ENCODE results near the gene BSN.
A peak's percentile ranks its signal among the peaks of the same experiment; 100 is the strongest.

Gene BSN

GRCh38 chr3:49553692-49554632, at the start of gene BSN:
Gene BSN, plus strand, starts transcription at chr3:49554477. Its CDS starts 126 bp downstream, at chr3:49554603.
- peak; percentile 91 for DNase-seq

GRCh38 chr3:49506906-49507305, 47.4 kb upstream of the BSN start:
- DNase-seq = no peak

- DNase-seq = no peak
Observed at GRCh38 chr3:49509028-49509561, 45.2 kb upstream of the BSN start.

- DNase-seq = no peak
Observed at GRCh38 chr3:49511639-49512038, 42.6 kb upstream of the BSN start.

GRCh38 chr3:49512781-49513355, 41.4 kb upstream of the BSN start:
- no peak for DNase-seq

GRCh38 chr3:49513494-49514124, 40.7 kb upstream of the BSN start:
- DNase-seq = no peak

- no peak for DNase-seq
Observed at GRCh38 chr3:49518016-49518415, 36.3 kb upstream of the BSN start.

GRCh38 chr3:49518441-49518840, 35.8 kb upstream of the BSN start:
- no peak for DNase-seq

- no peak for DNase-seq
Observed at GRCh38 chr3:49519296-49519695, 35.0 kb upstream of the BSN start.

GRCh38 chr3:49519916-49520385, 34.3 kb upstream of the BSN start:
- no peak for DNase-seq

- DNase-seq = no peak
Observed at GRCh38 chr3:49523756-49524747, 30.2 kb upstream of the BSN start.

- no peak for DNase-seq
Observed at GRCh38 chr3:49529567-49529966, 24.7 kb upstream of the BSN start.

GRCh38 chr3:49530231-49530630, 24.0 kb upstream of the BSN start:
- DNase-seq = no peak

- peak; percentile 28 for DNase-seq
Observed at GRCh38 chr3:49530701-49531100, 23.6 kb upstream of the BSN start.

GRCh38 chr3:49531218-49531617, 23.1 kb upstream of the BSN start:
- no peak for DNase-seq

GRCh38 chr3:49531715-49532114, 22.6 kb upstream of the BSN start:
- no peak for DNase-seq

- DNase-seq = no peak
Observed at GRCh38 chr3:49533031-49533430, 21.2 kb upstream of the BSN start.

GRCh38 chr3:49533786-49534519, 20.3 kb upstream of the BSN start:
- no peak for DNase-seq

- no peak for DNase-seq
Observed at GRCh38 chr3:49534581-49535441, 19.5 kb upstream of the BSN start.
